ENCODE data around the gene ATP6V0B. TPM values are rescaled to one million over a fixed set of nuclear protein-coding genes. Genes with fewer than 3 reads are reported as not detected.

Gene ATP6V0B
- total RNA-seq, 1 donor from 2014 or later: 115 TPM

- H3K4me1 Mint-ChIP-seq (ENCODE audit: unreplicated experiment): peaks cover 12% of the 10 kb centered on the region
- no peaks in the 10 kb centered on the region for H3K27me3 Mint-ChIP-seq
- no peak for DNase-seq (ENCODE audit: extremely low spot score, unreplicated experiment)
- H3K9me3 Mint-ChIP-seq: no peaks in the 10 kb centered on the region
- no peak overlapping the region for H3K4me3 Mint-ChIP-seq
- H3K36me3 Mint-ChIP-seq: peaks cover 6% of the 10 kb centered on the region
- H3K27ac Mint-ChIP-seq: no peak overlapping the region
- TF ChIP-seq CTCF (conservative IDR thresholded peaks at IDR 0.05): no peak
Measured at GRCh38 chr1:43956234-43956633, 18.5 kb upstream of the ATP6V0B start.

GRCh38 chr1:43957407-43958040, 17.2 kb upstream of the ATP6V0B start:
- Mint-ChIP-seq H3K4me3 (no peak overlapping the region), H3K27me3 (no peaks in the 10 kb centered on the region), H3K9me3 (no peaks in the 10 kb centered on the region)

GRCh38 chr1:43958351-43959255, 16.2 kb upstream of the ATP6V0B start:
- peaks cover 6% of the 10 kb centered on the region for H3K36me3 Mint-ChIP-seq
- no peak for DNase-seq (ENCODE audit: extremely low spot score, unreplicated experiment)
- H3K4me3 Mint-ChIP-seq: no peak overlapping the region
- no peaks in the 10 kb centered on the region for H3K9me3 Mint-ChIP-seq
- H3K4me1 Mint-ChIP-seq (ENCODE audit: unreplicated experiment): peaks cover 2% of the 10 kb centered on the region
- H3K27me3 Mint-ChIP-seq: no peaks in the 10 kb centered on the region
- H3K27ac Mint-ChIP-seq: no peak overlapping the region
- TF ChIP-seq CTCF (conservative IDR thresholded peaks at IDR 0.05): no peak

More at GRCh38 chr1:43957407-43958040, 17.2 kb upstream of the ATP6V0B start:
- Mint-ChIP-seq H3K36me3 (peaks cover 6% of the 10 kb centered on the region), H3K27ac (no peak overlapping the region), H3K4me1 (ENCODE audit: unreplicated experiment) (peaks cover 12% of the 10 kb centered on the region)
- no peak for DNase-seq (ENCODE audit: extremely low spot score, unreplicated experiment)
- TF ChIP-seq CTCF (conservative IDR thresholded peaks at IDR 0.05): no peak

GRCh38 chr1:43960798-43961197, 14.0 kb upstream of the ATP6V0B start:
- no peak for DNase-seq (ENCODE audit: extremely low spot score, unreplicated experiment)
- H3K9me3 Mint-ChIP-seq: no peaks in the 10 kb centered on the region
- no peak for TF ChIP-seq CTCF (conservative IDR thresholded peaks at IDR 0.05)
- no peak overlapping the region for H3K27ac Mint-ChIP-seq
- H3K4me1 Mint-ChIP-seq (ENCODE audit: unreplicated experiment): no peaks in the 10 kb centered on the region
- no peak overlapping the region for H3K4me3 Mint-ChIP-seq
- no peaks in the 10 kb centered on the region for H3K27me3 Mint-ChIP-seq
- peaks cover 6% of the 10 kb centered on the region for H3K36me3 Mint-ChIP-seq

- peaks cover 6% of the 10 kb centered on the region for H3K36me3 Mint-ChIP-seq
- TF ChIP-seq CTCF (conservative IDR thresholded peaks at IDR 0.05): no peak
- H3K27me3 Mint-ChIP-seq: no peaks in the 10 kb centered on the region
Measured at GRCh38 chr1:43961692-43962091, 13.1 kb upstream of the ATP6V0B start.

More at GRCh38 chr1:43961692-43962091, 13.1 kb upstream of the ATP6V0B start:
- no peak for DNase-seq (ENCODE audit: extremely low spot score, unreplicated experiment)
- Mint-ChIP-seq H3K4me1 (ENCODE audit: unreplicated experiment) (no peaks in the 10 kb centered on the region), H3K4me3 (no peak overlapping the region), H3K27ac (no peak overlapping the region), H3K9me3 (no peaks in the 10 kb centered on the region)
